NB4 (cell line): ENCODE measurements around the gene STAC3.

Source experiments
- DNase-seq: peaks from one replicate; pipeline ENCODE4 v3.0.0; 2010; ENCODE audit warnings: low read depth
- H3K4me3 ChIP-seq: one replicate; pipeline ENCODE4 v1.5.1; 2011; ENCODE audit warnings: mild to moderate bottlenecking, low read depth, low read length, moderate library complexity
- MAX ChIP-seq: IDR thresholded peaks from 2 replicates; pipeline ENCODE4 v1.6.1; 2011; ENCODE audit warnings: low read depth, low read length
- MYC ChIP-seq: IDR thresholded peaks from 2 replicates; pipeline ENCODE4 v1.6.1; 2011; ENCODE audit warnings: low read depth, low read length
- POLR2A ChIP-seq: IDR thresholded peaks from 2 replicates; pipeline ENCODE4 v1.6.1; 2011; ENCODE audit warnings: mild to moderate bottlenecking; ENCODE audit not compliant: insufficient read length; ENCODE audit errors: extremely low read depth
- TF ChIP-seq, protein P1 (sequence below): IDR thresholded peaks from one replicate; pipeline ENCODE4 v1.5.1; 2012; ENCODE audit warnings: low read depth, low read length

STAC3 gene

DNA sequence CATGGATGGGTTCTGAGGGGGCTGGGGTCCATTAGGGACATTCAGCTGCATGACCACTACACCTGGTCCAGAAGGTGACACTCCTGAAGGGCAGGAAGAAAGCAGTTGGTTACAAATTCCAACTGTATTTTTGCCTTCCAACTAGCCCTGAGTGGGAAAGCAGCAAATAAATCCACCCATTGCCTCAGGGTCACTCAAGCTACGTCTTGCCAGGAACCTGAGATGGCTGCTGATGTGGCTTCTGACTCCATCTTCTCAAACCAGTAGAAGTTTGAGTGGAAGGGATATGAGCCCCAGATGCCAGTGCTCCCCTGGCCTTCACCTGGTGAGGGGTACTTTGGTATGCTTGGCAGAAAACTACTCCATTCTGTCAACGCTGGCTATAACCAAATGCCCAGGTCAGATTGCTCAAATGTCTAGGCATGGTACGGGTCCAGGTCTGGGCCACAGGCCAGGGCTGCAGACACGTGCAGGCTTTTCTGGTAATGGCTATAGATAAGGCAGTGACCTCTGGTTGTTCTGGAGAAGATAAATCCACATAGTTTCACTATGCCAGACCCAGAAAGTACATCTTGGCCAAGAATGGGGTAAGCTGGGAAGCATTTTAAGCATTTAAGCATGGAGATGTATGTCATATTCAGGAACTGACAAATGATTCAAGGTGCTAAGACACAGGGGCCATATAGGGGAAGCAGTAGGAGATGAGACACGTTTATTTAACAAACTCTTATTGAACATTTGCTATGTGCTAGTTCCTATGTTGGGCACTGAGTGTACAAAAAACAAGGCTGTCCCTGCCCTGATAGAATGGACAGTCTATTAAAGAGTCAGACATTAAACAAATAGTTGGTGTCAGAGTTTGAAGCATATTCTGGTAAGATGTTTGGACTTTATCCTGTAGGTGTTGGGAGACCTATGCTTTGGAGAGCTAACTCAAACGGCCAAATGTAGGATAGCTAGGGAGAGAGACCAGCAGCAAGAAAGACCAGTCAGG, 8.3 kb upstream of the STAC3 start:
- no peak overlapping the region for H3K4me3 ChIP-seq
- DNase-seq = no peak
- TF ChIP-seq MAX = no peak
- TF ChIP-seq, protein P1, sequence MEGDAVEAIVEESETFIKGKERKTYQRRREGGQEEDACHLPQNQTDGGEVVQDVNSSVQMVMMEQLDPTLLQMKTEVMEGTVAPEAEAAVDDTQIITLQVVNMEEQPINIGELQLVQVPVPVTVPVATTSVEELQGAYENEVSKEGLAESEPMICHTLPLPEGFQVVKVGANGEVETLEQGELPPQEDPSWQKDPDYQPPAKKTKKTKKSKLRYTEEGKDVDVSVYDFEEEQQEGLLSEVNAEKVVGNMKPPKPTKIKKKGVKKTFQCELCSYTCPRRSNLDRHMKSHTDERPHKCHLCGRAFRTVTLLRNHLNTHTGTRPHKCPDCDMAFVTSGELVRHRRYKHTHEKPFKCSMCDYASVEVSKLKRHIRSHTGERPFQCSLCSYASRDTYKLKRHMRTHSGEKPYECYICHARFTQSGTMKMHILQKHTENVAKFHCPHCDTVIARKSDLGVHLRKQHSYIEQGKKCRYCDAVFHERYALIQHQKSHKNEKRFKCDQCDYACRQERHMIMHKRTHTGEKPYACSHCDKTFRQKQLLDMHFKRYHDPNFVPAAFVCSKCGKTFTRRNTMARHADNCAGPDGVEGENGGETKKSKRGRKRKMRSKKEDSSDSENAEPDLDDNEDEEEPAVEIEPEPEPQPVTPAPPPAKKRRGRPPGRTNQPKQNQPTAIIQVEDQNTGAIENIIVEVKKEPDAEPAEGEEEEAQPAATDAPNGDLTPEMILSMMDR = no peak
- no peak for TF ChIP-seq MYC
- TF ChIP-seq POLR2A = no peak

- H3K4me3 ChIP-seq = no peak overlapping the region
- TF ChIP-seq MYC = no peak
- TF ChIP-seq, protein P1 = no peak
- no peak for TF ChIP-seq POLR2A
- no peak for TF ChIP-seq MAX
- DNase-seq = no peak
Measured at GRCh38 chr12:57255916-57256315, 4.9 kb upstream of the STAC3 start.

DNA sequence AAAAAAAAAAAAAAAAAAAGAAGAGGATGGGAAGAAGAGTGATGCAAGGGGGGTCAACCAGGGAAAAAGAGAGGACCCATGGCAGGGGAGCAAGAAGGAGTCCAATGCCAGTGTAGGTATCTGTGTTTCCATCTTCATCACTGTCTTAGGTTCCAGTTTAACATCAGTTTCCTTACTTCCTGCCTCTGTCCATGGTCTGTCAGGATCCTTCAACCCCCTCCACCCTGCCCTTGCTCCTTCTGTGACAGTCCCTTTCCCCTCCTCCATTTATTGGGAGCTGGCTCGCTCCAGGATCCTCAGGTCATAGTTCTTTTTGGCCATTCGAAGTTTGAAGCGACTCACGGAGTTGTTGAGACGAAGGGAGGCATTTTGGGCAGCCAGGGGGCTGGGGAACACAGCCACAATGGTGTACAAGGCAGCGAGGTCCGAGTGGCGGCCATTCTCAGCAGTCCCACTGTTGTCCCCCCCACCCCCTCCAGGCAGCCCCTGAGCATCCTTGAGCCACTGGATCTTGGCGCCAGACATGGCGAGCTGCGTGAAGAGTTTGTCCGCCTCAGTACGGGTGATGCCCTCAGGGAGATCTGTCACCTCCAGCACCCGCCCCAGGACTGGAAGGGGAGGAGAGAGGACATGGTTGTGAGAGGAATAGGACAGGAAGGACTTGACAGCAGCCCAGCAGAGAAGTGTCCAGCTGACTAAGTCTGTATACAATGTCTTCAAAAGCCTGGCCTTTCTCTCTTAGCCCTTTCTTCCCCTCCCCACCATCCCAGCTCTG, 3.7 kb upstream of the STAC3 start:
- H3K4me3 ChIP-seq = no peak overlapping the region
- TF ChIP-seq MYC (no peak), MAX (no peak), POLR2A (no peak)
- TF ChIP-seq, protein P1 = no peak
- no peak for DNase-seq

DNA sequence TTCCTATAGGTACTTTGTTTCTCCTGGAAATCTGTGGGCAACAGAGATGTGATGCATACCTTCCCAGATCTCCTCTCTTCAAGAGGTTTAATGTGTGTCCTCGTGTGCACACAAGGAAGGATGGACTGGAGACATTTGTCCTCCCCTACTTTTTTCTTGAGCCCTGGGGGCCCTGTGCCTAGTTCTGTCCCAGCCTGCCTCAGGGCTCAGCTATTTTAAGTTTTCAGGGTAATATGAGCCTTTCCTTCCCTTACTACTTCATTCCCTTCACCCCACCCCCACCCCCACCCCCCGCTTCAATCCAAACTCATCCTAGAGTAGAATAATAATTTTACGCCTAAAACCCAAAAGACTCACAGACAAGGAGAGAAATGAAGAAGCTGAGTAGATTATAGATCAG, 446 bp downstream of the STAC3 start:
- no peak for DNase-seq
- TF ChIP-seq MAX (no peak), POLR2A (no peak), MYC (no peak)
- TF ChIP-seq, protein P1 = no peak
- no peak overlapping the region for H3K4me3 ChIP-seq

- peak; percentile 94 for DNase-seq
- peak overlapping the region; percentile 50 for H3K4me3 ChIP-seq
- TF ChIP-seq, protein P1 = peak; percentile 32
- no peak for TF ChIP-seq MYC
- TF ChIP-seq MAX = no peak
- TF ChIP-seq POLR2A = peak; percentile 53
Measured at GRCh38 chr12:57248934-57249742, 1.8 kb downstream of the STAC3 start.
